HepG2 (cell line): ENCODE results near the gene GPS1. TPM values are rescaled to one million over a fixed set of nuclear protein-coding genes. Genes with fewer than 3 reads are reported as not detected.

Source experiments
- AGO1 ChIP-seq: fragments of 200-400 bp; formaldehyde crosslinking; IDR thresholded peaks from 2 replicates; pipeline ENCODE4 v1.6.1; 2017; ENCODE audit warnings: mild to moderate bottlenecking, low read depth, low read length, moderate library complexity; ENCODE audit not compliant: poor library complexity, severe bottlenecking
- AHR ChIP-seq: IDR thresholded peaks from 2 replicates; pipeline ENCODE4 v1.6.1; 2018; ENCODE audit warnings: missing genetic modification reagents, missing compliant biosample characterization
- FOSL1 ChIP-seq: sonication (generic); formaldehyde crosslinking; IDR thresholded peaks from 2 replicates; pipeline ENCODE4 v1.9.0; 2021; ENCODE audit warnings: missing genetic modification reagents, borderline replicate concordance
- GABPB1 ChIP-seq: IDR thresholded peaks from 2 replicates; pipeline ENCODE4 v1.6.1; 2016; ENCODE audit warnings: mild to moderate bottlenecking, missing genetic modification reagents, moderate library complexity, missing compliant biosample characterization
- HNF4G ChIP-seq, 2 experiments: sonication (generic) in 1 of 2; formaldehyde crosslinking in 1 of 2; IDR thresholded peaks; 2 replicates each; pipeline versions ENCODE4 v1.4.0 to v1.6.1; 2011 to 2020; ENCODE audit warnings: borderline replicate concordance in 2 of 2, low read depth in 2 of 2, mild to moderate bottlenecking in 2 of 2, low read length in 1 of 2, missing genetic modification reagents in 1 of 2, moderate library complexity in 1 of 2
- HNRNPH1 ChIP-seq: fragments of 200-400 bp; formaldehyde crosslinking; optimal IDR thresholded peaks from 2 replicates; pipeline ENCODE3; 2017; ENCODE audit warnings: mild to moderate bottlenecking, low read depth, low read length
- HNRNPL ChIP-seq: fragments of 200-400 bp; formaldehyde crosslinking; IDR thresholded peaks from 2 replicates; pipeline ENCODE4 v1.6.1; 2017; ENCODE audit warnings: mild to moderate bottlenecking, low read depth, low read length
- MTA1 ChIP-seq: sonication (generic); formaldehyde crosslinking; IDR thresholded peaks from 2 replicates; pipeline ENCODE4 v1.4.0; 2020; ENCODE audit warnings: missing genetic modification reagents, mild to moderate bottlenecking, borderline replicate concordance
- MZF1 ChIP-seq: sonication (generic); formaldehyde crosslinking; IDR thresholded peaks from 2 replicates; pipeline ENCODE4 v1.8.1; 2023; ENCODE audit warnings: mild to moderate bottlenecking, missing genetic modification reagents, borderline replicate concordance
- PATZ1 ChIP-seq: sonication (generic); formaldehyde crosslinking; IDR thresholded peaks from 2 replicates; pipeline ENCODE4 v1.4.0; 2020; ENCODE audit warnings: missing genetic modification reagents
- POLR2AphosphoS5 ChIP-seq: IDR thresholded peaks from 2 replicates; pipeline ENCODE4 v1.6.1; 2012; ENCODE audit warnings: low read depth, low read length
- RBFOX2 ChIP-seq: fragments of 200-400 bp; formaldehyde crosslinking; IDR thresholded peaks from 2 replicates; pipeline ENCODE4 v1.6.1; 2017; ENCODE audit warnings: low read depth, mild to moderate bottlenecking, low read length
- RXRB ChIP-seq: IDR thresholded peaks from 2 replicates; pipeline ENCODE4 v1.6.1; 2016; ENCODE audit warnings: borderline replicate concordance, missing genetic modification reagents, missing compliant biosample characterization
- SIN3B ChIP-seq: fragments of 150-350 bp; IDR thresholded peaks from 2 replicates; pipeline ENCODE4 v1.6.1; 2014; ENCODE audit warnings: low read length
- TFAP4 ChIP-seq: sonication (generic); IDR thresholded peaks from 2 replicates; pipeline ENCODE4 v1.6.1; 2016; ENCODE audit warnings: low read depth, borderline replicate concordance
- THRA ChIP-seq: sonication (generic); formaldehyde crosslinking; IDR thresholded peaks from 2 replicates; pipeline ENCODE4 v1.4.0; 2020; ENCODE audit warnings: missing genetic modification reagents, borderline replicate concordance
- ZMAT3 ChIP-seq: sonication (generic); formaldehyde crosslinking; conservative IDR thresholded peaks from 2 replicates; pipeline ENCODE4 v1.7.0; 2021; ENCODE audit warnings: missing genetic modification reagents
- ZNF121 ChIP-seq: sonication (generic); formaldehyde crosslinking; IDR thresholded peaks from 2 replicates; pipeline ENCODE4 v1.5.0; 2020; ENCODE audit warnings: mild to moderate bottlenecking, missing genetic modification reagents
- ZNF234 ChIP-seq: sonication (generic); formaldehyde crosslinking; conservative IDR thresholded peaks from 2 replicates; pipeline ENCODE4 v1.5.1; 2020; ENCODE audit warnings: mild to moderate bottlenecking, missing genetic modification reagents
- ZNF275 ChIP-seq: sonication (generic); formaldehyde crosslinking; IDR thresholded peaks from 2 replicates; pipeline ENCODE4 v1.8.0; 2022; ENCODE audit warnings: missing genetic modification reagents, mild to moderate bottlenecking, inconsistent platforms, borderline replicate concordance
- ZNF296 ChIP-seq: sonication (generic); formaldehyde crosslinking; conservative IDR thresholded peaks from 2 replicates; pipeline ENCODE4 v1.5.0; 2020; ENCODE audit warnings: mild to moderate bottlenecking, missing genetic modification reagents
- ZNF333 ChIP-seq: sonication (generic); formaldehyde crosslinking; IDR thresholded peaks from 2 replicates; pipeline ENCODE4 v1.4.0; 2020; ENCODE audit warnings: mild to moderate bottlenecking, missing genetic modification reagents, borderline replicate concordance
- ZNF350 ChIP-seq: sonication (generic); formaldehyde crosslinking; IDR thresholded peaks from 2 replicates; pipeline ENCODE4 v1.4.0; 2020; ENCODE audit warnings: mild to moderate bottlenecking, low read depth, missing genetic modification reagents, borderline replicate concordance
- ZSCAN31 ChIP-seq: sonication (generic); formaldehyde crosslinking; IDR thresholded peaks from 2 replicates; pipeline ENCODE4 v1.5.0; 2020; ENCODE audit warnings: low read depth, mild to moderate bottlenecking, missing genetic modification reagents
- polyA plus RNA-seq, 8 experiments: library from polyadenylated mRNA; depleted of rRNA in 3 of 8; stranded (reverse) in 7 of 8; unstranded in 1 of 8; fragments of >200 nt; fragmentation: Illumina TruSeq in 4 of 8; extraction: Trizol in 4 of 8; gene quantifications; 2 replicates each; pipeline versions ENCODE4 v1.2.1 to v1.2.3, GENCODE V29; 2011 to 2016; ENCODE audit warnings: low read depth in 4 of 8, missing spikeins in 1 of 8, mixed read lengths in 1 of 8; ENCODE audit not compliant: insufficient read depth in 1 of 8
- total RNA-seq, 5 experiments: library from RNA; depleted of rRNA; stranded (reverse); fragments of >200 nt; fragmentation: Illumina TruSeq; extraction: Trizol; gene quantifications; 2 replicates each; pipeline ENCODE4 v1.2.3, GENCODE V29; 2016; ENCODE audit warnings: low read depth in 1 of 5

The GPS1 gene
- total and polyA plus RNA-seq, 2 of the 13 experiments (the other 11 are each of a cell fraction or from before 2014, with no cell fraction given), result 124 to 128 TPM

GRCh38 chr17:82013772-82014321 is 37.9 kb upstream of the GPS1 start (continued):
- TF ChIP-seq TFAP4, result peak; percentile 32; the same call in 1 of the 2 replicates
- no peak for TF ChIP-seq SIN3B
- peak; percentile 33; the same call in 1 of the 2 replicates for TF ChIP-seq POLR2AphosphoS5
- 0 out of 2 replicates have a peak, but pooled peaks have one; percentile 6 for TF ChIP-seq ZNF333 (CRISPR knock-in tag)
- peak; percentile 74; the same call in 1 of the 2 replicates for TF ChIP-seq MTA1
- peak; percentile 98 for TF ChIP-seq HNRNPL
- peak; percentile 42; the same call in 1 of the 2 replicates for TF ChIP-seq ZNF121 (CRISPR knock-in tag)
- peak; percentile 54; the same call in 1 of the 2 replicates for TF ChIP-seq RXRB (CRISPR knock-in tag)
- TF ChIP-seq ZSCAN31 (CRISPR knock-in tag), result no peak
- no peak for TF ChIP-seq ZNF350 (CRISPR knock-in tag)
- TF ChIP-seq PATZ1, result peak; percentile 89
- TF ChIP-seq MZF1 (CRISPR knock-in tag), result no peak; the same call in 1 of the 2 replicates
- TF ChIP-seq HNF4G (IDR thresholded peaks at IDR 0.05; ENCODE audit: borderline replicate concordance, low read depth, low read length), result no peak
- TF ChIP-seq HNF4G (CRISPR knock-in tag; IDR thresholded peaks at IDR 0.05; ENCODE audit: borderline replicate concordance, low read depth), result no peak
- TF ChIP-seq HNRNPH1, result peak; percentile 62
- no peak for TF ChIP-seq RBFOX2
- TF ChIP-seq ZMAT3 (CRISPR knock-in tag), result 0 out of 2 replicates have a peak, but pooled peaks have one; percentile 50
- TF ChIP-seq THRA (CRISPR knock-in tag), result peak; percentile 96; the same call in 1 of the 2 replicates
- no peak for TF ChIP-seq GABPB1 (CRISPR knock-in tag)
- TF ChIP-seq ZNF234, result no peak
- peak; percentile 83 for TF ChIP-seq AGO1
- no peak for TF ChIP-seq FOSL1
- 0 out of 2 replicates have a peak, but pooled peaks have one; percentile 16 for TF ChIP-seq AHR (CRISPR knock-in tag)
- TF ChIP-seq ZNF296 (CRISPR knock-in tag), result peak; percentile 73; the same call in 1 of the 2 replicates
- no peak for TF ChIP-seq ZNF275 (CRISPR knock-in tag)
